Skeletal muscle satellite cell (primary cell): ENCODE measurements around the gene TMEM184A.
"Not testable (repeated sequence)": the region's sequence is repeated elsewhere in the genome, so short reads cannot be mapped to it uniquely, and the experiment has no call there.

Experiments used
- H3K27me3 ChIP-seq: 2 replicates; pipeline ENCODE4 v1.7.0; 2013; ENCODE audit warnings: low read length; ENCODE audit not compliant: control insufficient read depth, insufficient read depth
- H3K36me3 ChIP-seq: 2 replicates; pipeline ENCODE4 v1.7.0; 2013; ENCODE audit warnings: mild to moderate bottlenecking, control low read depth, low read length; ENCODE audit not compliant: insufficient read depth
- H3K4me1 ChIP-seq: 2 replicates; pipeline ENCODE4 v1.7.0; 2013; ENCODE audit warnings: low read length; ENCODE audit not compliant: control insufficient read depth, insufficient read depth
- H3K4me2 ChIP-seq: 2 replicates; pipeline ENCODE4 v1.7.0; 2013; ENCODE audit warnings: mild to moderate bottlenecking, low read length
- H3K4me3 ChIP-seq: 2 replicates; pipeline ENCODE4 v1.7.0; 2013; ENCODE audit warnings: low read length
- H3K9ac ChIP-seq: 2 replicates; pipeline ENCODE4 v1.7.0; 2013; ENCODE audit warnings: mild to moderate bottlenecking, low read depth, low read length, moderate library complexity
- H3K9me3 ChIP-seq: replicated peaks from 2 replicates; pipeline ENCODE4 v1.7.0; 2013; ENCODE audit warnings: mild to moderate bottlenecking, control low read depth, low read length

Gene TMEM184A

DNA sequence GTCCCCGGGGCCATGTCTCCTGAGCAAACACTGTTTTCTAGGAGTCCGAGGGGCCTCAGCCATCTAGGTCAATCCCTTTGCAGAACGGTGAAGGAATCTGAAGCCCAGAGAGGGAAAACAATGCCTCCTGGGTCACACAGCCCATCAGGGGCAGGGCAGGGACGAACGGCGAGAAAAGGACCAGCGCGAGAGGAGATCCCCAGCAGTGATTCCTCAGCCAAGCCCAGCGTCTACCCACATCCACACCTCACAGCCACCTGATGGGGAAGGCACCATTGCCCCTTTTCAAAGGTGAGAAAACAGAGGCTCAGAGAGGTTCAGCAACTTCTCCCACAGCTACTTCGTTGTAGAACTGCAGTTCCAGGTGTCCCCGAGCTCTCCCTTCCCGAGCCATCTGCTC lies 31.7 kb upstream of the TMEM184A start:
- peaks cover 68% of the 10 kb centered on the region for H3K27me3 ChIP-seq
- no peak overlapping the region for H3K4me3 ChIP-seq
- no peak overlapping the region for H3K4me2 ChIP-seq
- H3K36me3 ChIP-seq: no peaks in the 10 kb centered on the region
- H3K4me1 ChIP-seq: no peaks in the 10 kb centered on the region
- H3K9ac ChIP-seq: no peak overlapping the region
- H3K9me3 ChIP-seq: peaks cover 8% of the 10 kb centered on the region

DNA sequence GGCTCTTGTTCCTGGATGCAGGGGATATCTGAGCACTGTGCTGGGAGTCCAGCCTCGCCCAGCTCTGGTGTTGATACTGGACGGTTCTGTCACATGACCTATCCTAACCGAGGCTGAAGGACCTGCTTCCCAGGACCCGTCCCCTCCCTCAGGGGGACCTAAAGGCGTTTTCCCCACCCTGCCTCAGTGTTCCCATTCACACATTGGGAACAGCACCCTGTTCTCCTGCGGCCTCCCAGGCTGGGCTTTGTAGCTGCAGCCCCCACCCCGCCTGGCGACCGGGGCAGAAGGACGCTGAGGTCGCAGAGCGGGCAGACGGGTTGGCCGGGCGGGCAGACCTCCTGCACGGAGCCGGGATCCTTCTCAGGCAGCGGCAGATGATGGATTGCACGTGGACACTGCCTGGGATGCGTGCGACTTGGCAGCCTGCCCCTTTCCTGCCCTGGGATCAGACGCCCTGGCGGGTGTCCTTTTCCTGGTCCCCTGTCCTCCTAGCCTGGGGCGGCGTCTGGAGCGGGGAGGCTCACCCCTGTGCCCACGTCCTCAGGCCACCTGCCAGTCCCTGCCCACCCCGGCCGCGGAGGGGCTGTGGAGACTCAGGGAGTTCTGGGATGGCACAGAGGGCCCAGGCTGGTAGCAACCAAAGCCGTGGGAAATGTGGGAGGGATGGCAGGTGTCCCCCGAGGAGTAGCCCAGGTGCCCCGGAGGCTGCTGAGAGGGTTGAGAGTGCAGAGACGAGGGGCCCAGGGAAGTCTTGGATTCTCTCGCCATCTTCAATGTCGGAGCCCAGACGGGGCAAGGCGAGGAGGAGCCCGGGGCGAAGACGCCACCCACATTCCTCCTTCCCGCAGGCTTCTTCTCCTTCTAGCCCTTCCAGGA lies 31.1 kb upstream of the TMEM184A start:
- peaks cover 61% of the 10 kb centered on the region for H3K27me3 ChIP-seq

DNA sequence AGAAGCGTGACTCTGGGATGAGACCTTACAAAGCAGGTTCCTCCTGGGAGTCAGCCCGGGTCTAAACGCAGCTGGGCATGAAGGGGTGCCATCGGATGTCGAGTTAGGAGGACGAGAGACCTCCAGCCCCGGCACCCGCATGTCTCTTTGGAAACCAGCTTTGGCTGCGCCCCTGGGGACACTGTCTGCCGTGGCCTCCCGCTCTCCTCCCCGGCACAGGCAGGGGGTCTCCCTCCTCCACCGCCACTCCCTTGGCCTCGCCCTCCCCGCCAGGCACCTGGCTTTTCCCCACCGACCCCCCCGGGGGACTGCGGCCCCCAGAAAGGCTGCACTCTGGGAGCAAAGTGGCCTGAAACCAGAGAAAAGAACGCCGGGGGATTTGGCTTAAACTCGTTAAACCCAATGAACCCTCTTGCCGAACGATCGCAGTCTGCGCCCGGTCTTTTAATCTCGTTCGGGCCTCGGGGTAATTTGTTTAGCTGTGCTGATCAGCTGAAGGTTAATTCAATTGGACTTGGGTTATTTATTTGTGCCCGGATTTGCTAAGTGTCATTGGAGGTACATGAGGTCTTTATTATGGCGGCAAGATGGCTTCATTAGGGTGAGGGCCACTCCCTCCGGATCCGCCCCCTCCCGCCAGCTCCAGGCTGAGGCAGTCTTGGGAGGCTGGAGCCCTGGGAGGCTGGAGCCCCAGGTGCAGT lies 30.3 kb upstream of the TMEM184A start:
- Histone ChIP-seq H3K36me3 (no peaks in the 10 kb centered on the region), H3K4me2 (no peak overlapping the region), H3K9me3 (peaks cover 8% of the 10 kb centered on the region), H3K27me3 (peaks cover 53% of the 10 kb centered on the region), H3K9ac (no peak overlapping the region), H3K4me1 (no peaks in the 10 kb centered on the region), H3K4me3 (no peak overlapping the region)

More for the DNA sequence above, 31.1 kb upstream of the TMEM184A start:
- Histone ChIP-seq H3K4me2 (no peak overlapping the region), H3K4me1 (no peaks in the 10 kb centered on the region), H3K9me3 (peaks cover 8% of the 10 kb centered on the region), H3K9ac (no peak overlapping the region), H3K4me3 (no peak overlapping the region), H3K36me3 (no peaks in the 10 kb centered on the region)

DNA sequence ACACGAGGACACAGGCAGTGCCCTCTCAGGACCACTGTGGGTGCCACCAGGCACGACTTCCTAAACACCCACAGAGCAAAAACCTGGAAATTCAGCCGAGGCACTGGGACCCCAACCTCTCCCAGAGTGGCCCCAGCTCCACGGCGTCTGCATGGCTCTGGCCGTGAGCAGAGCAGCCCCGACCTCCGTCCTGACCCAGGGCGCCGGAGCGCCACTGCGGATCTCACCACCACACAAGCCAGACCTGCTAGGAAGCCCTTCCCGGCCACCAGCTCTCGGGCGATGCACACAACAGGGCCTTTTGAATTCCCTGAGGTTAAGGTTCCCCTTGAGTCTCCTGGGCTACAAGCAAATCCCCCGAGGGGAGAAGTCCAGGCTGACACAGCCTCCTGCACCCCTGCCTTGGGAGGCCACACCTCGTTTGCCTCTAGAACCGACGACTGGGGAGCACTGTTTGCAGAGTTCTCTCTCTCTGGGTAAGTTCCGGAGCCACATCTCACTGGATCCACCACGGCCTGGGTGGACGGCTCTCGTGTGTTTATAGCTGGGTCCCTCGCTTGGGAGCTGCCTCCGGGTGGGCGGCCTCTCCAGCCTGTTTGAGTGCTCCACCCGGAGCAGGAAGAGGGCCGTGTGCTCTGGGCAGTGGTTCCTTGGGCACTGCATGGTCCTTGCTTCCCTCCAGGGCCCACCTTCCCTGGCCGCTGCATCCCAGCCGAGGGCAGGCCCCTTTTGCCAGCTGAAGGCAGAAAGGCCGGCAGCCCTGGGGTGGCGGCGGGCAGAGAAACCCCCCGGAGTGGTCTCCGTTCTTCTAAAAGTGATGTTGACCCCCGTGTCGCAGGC lies 29.4 kb upstream of the TMEM184A start:
- no peaks in the 10 kb centered on the region for H3K36me3 ChIP-seq
- H3K4me1 ChIP-seq: no peaks in the 10 kb centered on the region
- H3K4me3 ChIP-seq: no peak overlapping the region
- no peak overlapping the region for H3K4me2 ChIP-seq
- peaks cover 44% of the 10 kb centered on the region for H3K27me3 ChIP-seq
- H3K9ac ChIP-seq: no peak overlapping the region
- peaks cover 8% of the 10 kb centered on the region for H3K9me3 ChIP-seq

DNA sequence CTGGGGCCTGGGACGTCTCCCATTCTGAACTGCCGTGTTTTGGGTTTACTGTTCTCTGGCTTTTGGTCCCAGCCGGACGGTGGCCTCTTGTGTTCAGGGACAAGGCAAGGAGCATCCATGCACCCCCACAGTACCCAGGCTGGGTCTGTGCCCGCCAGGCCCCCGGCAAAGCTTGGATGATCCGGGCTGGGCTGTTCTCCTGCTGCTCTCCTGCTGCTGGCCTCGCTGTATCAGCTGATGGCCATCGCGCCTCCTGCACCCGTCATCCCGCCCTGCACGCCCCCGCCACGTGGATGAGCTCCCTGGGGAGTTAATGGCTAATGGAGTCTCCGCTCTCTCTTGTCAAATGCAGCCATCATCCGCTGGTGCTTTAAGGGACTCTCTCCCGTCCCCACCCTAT lies 28.7 kb upstream of the TMEM184A start:
- Histone ChIP-seq H3K36me3 (no peaks in the 10 kb centered on the region), H3K9ac (no peak overlapping the region), H3K9me3 (peaks cover 8% of the 10 kb centered on the region), H3K27me3 (peaks cover 39% of the 10 kb centered on the region), H3K4me3 (no peak overlapping the region), H3K4me2 (no peak overlapping the region), H3K4me1 (no peaks in the 10 kb centered on the region)

DNA sequence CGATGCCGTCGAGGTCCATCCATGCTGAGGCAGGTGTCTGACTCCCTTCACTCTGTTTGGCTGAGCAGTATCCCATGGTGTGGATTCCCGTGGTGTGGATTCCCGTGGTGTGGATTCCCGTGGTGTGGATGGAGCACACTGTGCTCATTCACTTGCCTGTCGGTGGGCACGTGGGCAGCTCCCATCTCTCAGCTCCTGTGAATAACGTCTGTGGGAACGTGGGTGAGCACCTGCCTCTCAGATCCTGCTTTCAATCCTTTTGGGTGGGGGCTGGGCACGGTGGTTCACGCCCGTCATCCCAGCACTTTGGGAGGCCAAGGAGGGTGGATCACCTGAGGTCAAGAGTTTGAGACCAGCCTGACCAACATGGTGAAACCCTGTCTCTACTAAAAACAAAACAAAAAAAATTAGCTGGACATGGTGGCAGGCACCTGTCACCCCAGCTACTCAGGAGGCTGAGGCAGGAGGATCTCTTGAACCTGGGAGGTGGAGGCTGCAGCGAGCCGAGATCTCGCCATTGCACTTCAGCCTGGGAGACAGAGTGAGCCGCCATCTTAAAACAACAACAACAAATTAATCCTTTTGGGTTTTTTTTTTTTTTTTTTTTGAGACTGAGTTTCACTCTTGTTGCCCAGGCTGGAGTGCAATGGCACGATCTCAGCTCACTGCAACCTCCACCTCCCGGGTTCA lies 27.4 kb upstream of the TMEM184A start:
- not testable (repeated sequence) for H3K9ac ChIP-seq

DNA sequence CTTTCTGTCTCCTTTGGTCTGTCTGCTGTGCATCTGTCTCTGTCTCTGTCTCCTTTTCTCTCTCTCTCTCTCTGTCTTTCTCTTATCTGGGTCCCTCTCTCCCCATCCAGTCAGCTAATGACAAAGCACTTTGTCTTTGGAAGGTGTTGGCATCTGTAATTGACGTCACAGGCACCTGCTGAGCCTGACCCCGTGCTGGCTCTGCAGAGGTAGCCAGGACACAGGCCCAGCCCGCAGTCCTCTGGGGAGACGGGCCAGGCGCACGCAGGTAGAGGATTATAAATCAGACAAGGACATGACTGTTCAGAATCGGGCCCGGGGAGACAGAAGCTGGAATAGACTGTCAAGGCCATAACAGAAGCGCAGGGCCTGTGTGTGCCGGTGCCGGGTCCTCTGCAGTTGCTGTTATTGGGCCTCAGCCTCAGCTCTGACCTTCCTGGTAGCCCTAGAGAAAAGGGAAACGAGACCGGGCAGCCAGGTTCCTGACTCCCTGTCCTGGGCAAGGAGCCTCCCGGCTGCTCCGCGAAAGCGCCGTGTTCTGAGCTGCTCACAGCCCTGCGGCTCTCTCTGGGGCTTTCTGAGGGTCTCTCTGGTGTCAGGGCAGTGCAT lies 24.5 kb upstream of the TMEM184A start:
- no peaks in the 10 kb centered on the region for H3K9me3 ChIP-seq
- H3K36me3 ChIP-seq: no peaks in the 10 kb centered on the region
- no peak overlapping the region for H3K4me3 ChIP-seq
- no peaks in the 10 kb centered on the region for H3K4me1 ChIP-seq
- no peak overlapping the region for H3K4me2 ChIP-seq
- peaks cover 4% of the 10 kb centered on the region for H3K27me3 ChIP-seq
- H3K9ac ChIP-seq: no peak overlapping the region

More for the DNA sequence above, 27.4 kb upstream of the TMEM184A start:
- H3K27me3 ChIP-seq: peaks cover 29% of the 10 kb centered on the region
- not testable (repeated sequence) for H3K4me3 ChIP-seq, H3K36me3 ChIP-seq, H3K4me1 ChIP-seq, H3K4me2 ChIP-seq, H3K9me3 ChIP-seq

DNA sequence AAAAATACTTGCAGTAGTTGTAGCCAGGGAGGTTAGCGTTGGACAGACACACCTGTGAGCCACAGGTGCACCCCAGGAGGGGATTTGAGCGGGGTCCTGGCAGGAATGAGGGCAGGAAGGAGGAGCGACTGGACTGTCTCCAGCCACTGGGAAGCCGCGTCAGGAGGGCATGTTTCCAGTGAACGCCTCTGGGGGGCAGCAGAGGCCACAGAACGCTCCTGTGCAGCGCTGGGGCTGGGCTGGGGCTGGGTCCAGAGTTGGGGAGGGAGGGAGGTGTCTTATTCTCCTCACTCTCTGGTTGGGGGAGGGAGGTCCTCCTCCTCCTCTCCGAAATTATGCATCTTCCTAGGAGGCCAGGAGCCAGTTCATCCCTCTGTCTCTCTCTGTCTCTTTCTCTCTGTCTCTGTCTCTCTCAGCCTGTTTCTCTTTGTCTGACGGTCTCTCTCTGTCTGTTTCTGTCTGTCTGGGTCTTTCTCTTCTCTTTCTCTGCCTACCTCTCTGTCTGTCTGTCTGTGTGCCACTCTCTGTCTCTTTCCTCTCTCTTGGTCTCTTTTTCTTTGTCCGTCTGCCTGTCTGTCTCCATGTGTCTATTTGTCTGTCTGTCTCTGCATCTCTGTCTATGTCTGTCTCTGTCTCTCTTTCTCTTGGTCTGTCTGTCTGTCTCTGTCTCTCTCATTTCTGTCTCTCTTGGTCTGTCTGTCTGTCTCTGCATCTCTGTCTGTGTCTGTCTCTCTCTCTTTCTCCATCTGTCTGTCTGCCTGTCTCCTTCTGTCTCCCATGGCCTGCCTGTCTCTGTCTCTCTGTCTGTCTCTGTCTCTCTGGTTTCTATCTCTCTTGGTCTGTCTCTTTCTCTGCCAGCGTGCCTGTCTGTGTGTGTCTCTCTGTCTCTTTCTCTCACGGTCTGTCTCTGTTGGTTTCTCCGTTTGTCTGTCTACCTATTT lies 23.7 kb upstream of the TMEM184A start:
- no peaks in the 10 kb centered on the region for H3K27me3 ChIP-seq
- no peaks in the 10 kb centered on the region for H3K9me3 ChIP-seq
- H3K4me3 ChIP-seq: no peak overlapping the region
- H3K36me3 ChIP-seq: no peaks in the 10 kb centered on the region
- no peak overlapping the region for H3K9ac ChIP-seq
- H3K4me1 ChIP-seq: no peaks in the 10 kb centered on the region
- no peak overlapping the region for H3K4me2 ChIP-seq

DNA sequence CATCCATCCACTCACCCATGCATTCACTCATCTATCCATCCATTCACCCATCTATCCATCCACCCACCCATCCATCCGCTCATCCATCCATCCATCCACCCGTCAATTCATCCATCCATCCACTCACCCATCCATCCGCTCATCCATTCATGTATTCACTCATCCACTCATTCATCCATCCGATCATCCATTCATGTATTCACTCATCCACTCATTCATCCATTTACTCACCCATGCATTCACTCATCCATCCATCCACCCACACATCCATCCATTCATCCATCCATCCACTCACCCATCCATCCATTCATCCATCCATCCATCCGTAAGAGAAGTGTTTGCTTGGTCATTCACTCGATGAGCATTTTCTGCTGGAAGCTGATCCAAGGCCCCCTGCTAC lies 22.5 kb upstream of the TMEM184A start:
- no peaks in the 10 kb centered on the region for H3K4me1 ChIP-seq
- no peak overlapping the region for H3K4me3 ChIP-seq
- no peaks in the 10 kb centered on the region for H3K9me3 ChIP-seq
- H3K27me3 ChIP-seq: no peaks in the 10 kb centered on the region
- H3K36me3 ChIP-seq: no peaks in the 10 kb centered on the region
- H3K9ac ChIP-seq: no peak overlapping the region
- no peak overlapping the region for H3K4me2 ChIP-seq
